ENCODE measurements around the gene ATXN1.
"Not testable (repeated sequence)": the region's sequence is repeated elsewhere in the genome, so short reads cannot be mapped to it uniquely, and the experiment has no call there.

Gene ATXN1

DNA sequence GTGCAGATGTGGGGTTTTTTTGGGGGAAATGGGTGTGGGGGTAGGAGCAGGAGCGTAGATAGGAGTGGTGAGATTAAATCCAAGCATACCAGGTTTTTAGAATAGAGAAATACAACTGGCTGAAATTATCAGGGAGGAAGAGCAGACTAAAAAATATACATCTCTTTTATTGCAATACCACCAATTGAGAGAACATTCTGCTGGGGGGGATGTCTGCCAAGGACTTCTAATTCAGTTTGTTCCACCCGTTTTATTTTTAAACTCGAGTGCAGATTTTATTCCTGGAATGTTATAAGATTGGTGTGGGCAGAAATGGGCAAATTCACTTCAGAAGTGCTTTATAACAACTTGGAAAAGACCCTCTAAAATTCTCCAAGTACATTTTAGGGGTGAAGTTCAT lies 330.2 kb downstream of the ATXN1 start:
- no peak for DNase-seq

DNA sequence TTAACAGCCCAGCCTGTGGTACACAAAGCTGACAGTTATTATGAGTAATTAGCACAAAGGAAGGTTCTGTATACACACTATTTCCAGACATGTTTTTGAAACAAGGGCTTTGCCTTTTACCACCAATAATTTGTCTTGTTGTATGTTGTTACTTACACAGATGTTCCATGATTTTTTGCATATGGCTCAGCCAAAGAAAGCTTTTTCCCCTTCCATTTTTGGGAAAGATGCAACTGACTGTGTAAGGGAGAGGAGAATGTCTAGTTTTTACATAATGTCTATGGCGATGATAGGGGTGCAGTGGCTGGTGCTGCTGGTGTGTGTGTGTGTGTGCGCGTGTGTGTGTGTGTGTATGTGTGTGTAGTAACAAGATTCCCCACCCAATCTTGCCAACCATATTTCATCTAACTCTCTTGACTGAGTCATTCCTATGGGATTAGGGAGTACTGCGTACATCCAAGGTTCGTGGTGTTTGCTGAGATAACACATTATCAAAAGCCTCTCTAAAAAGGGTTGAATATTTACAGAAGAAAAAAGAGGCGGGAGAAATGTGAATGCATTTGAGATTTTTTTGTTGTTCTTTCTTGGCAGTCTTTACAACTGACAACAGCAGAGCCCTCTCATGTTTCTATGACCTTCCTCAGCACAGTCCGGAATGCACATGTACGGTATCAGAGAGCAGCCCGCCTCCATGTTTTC lies 330.7 kb downstream of the ATXN1 start:
- no peak for DNase-seq

DNA sequence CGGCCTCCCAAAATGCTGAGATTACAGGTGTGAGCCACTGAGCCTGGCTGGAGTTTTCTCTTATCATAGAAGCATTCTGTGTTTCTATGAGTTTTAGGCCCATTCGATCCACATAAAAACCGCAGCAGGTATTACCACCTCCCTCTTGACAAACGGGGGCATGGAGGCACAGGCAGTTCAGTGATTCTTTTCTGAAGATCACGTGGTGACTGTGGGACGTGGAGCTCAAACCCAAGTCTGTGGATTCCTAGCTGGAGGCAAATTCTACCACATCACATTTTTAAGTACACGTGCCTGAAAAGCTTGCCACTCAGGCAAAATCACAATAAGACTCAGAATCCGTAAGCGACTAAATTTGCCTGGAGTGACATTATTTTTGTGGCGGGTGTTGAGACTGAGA lies 331.6 kb downstream of the ATXN1 start:
- no peak for DNase-seq

- DNase-seq: no peak
These were observed 334.1 kb downstream of the ATXN1 start for GRCh38 chr6:16427124-16427523.

GRCh38 chr6:16425881-16426615 lies 335.2 kb downstream of the ATXN1 start:
- no peak for DNase-seq

- no peak for DNase-seq
These were observed 339.7 kb downstream of the ATXN1 start for GRCh38 chr6:16421462-16421960.

- DNase-seq: no peak
These were observed 340.4 kb downstream of the ATXN1 start for GRCh38 chr6:16420715-16421461.

- no peak for DNase-seq
These were observed 340.9 kb downstream of the ATXN1 start for GRCh38 chr6:16420337-16420714.

DNA sequence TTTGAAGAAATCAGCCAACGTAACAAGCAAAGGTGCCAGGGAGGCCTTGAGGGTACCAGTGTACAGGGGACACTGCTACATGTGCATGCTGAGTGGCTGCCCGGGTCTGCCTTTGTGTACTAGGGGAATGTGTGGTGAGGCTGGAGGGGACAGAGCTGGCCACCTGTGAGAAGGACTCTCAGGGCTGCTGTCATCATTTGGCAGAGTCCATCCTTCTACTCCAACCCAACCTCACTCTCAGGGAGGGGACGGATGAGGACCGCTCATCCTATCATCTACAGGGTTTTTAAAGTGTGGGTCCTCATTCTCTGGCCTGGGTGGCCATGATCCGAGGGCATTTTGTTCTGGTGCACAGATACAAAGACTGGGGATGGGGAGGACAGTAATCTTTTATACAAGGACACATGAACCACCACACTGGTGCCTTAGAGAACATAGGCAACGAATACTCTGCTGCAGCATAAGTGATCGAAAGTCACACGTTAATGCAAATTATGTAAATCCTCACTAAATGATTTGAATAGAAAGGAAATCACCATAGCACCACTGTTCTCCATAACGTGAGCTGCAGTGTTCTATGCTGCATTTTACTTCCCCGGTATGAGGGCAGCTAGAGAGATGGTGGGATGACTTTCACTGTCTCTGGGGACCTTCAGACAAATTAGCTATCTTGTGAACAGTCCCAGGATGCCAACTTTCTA lies 341.5 kb downstream of the ATXN1 start:
- DNase-seq: no peak

DNA sequence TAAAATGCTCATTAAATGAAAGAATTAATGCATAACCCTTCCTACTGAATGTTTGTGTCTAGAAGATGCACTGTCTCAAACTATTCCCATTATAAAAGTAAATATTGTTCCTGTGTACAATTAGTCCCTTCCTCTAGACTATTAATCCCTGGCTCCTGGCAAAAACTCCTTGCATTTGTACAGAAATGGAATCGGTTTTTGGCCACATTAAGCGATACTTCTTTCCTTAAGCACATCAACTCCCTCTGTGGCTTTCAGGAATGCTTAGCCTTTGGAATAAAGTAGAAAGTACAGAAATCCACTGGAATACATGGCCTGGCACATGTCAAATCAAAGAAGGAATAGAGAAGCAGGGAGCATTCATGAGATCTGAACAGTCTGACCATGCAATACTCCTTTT lies 343.1 kb downstream of the ATXN1 start:
- DNase-seq: no peak

- DNase-seq: no peak
These were observed 345.6 kb downstream of the ATXN1 start for GRCh38 chr6:16415677-16416076.

- no peak for DNase-seq
These were observed 347.1 kb downstream of the ATXN1 start for GRCh38 chr6:16414205-16414604.

DNA sequence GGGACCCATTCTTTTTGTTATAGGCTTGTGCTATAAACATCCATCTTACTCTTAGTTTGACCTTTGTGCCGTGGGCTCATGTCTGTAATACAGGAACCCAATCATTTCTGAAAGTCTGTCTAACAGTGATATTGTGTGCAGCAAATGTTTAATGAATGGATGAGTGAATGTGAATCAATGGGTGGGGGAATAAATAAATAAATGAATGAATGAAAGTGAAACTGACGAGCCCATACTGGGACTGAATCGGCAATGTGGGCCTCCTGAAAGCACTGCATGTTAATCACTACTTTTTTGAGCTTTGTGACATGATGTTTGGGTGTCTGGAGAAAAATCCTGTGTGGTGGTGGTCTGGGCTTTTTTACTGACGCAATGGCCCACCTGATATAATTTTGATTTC lies 347.9 kb downstream of the ATXN1 start:
- DNase-seq: no peak

DNA sequence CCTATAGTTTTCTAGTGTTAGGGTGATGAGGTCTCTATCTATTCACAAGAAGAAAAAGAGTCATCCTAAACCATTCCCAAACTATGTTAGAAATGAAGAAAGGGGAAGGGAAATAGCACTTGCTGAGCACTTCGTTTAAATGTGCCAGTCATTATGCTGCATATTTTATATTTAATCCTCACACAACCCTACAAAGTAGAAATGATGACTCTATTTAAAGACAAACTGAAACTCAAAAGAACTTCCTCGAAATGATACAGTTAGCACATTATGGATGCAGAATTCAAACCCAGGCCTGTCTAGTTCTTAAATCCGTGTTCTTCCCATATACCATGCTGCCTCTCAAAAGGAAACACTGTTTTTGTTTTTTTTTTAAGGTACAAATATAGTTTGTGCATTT lies 348.3 kb downstream of the ATXN1 start:
- no peak for DNase-seq

GRCh38 chr6:16412171-16412570 lies 349.1 kb downstream of the ATXN1 start:
- no peak for DNase-seq

- no peak for DNase-seq
These were observed 351.5 kb downstream of the ATXN1 start for GRCh38 chr6:16409531-16410441.

DNA sequence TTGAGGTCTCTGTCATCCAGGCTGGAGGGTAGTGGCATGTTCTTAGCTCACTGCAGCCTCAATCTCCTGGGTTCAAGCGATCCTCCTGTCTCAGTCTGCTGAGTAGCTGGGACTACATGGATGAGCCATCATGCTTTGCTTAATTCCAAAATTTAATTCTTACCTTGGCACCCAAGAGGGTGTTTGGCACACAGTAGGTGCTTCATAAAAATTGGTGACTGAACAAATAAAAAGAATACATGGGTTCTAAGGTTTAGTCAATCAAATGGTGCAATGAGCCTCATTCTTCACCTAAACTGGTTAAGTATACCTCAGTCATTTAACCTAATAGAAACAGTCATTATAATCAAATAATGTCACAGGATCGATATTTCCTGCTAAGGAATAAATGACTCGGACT lies 352.5 kb downstream of the ATXN1 start:
- DNase-seq: no peak

- no peak for DNase-seq
These were observed 354.3 kb downstream of the ATXN1 start for GRCh38 chr6:16406966-16407365.

GRCh38 chr6:16406538-16406937 lies 354.7 kb downstream of the ATXN1 start:
- not testable (repeated sequence) for DNase-seq

DNA sequence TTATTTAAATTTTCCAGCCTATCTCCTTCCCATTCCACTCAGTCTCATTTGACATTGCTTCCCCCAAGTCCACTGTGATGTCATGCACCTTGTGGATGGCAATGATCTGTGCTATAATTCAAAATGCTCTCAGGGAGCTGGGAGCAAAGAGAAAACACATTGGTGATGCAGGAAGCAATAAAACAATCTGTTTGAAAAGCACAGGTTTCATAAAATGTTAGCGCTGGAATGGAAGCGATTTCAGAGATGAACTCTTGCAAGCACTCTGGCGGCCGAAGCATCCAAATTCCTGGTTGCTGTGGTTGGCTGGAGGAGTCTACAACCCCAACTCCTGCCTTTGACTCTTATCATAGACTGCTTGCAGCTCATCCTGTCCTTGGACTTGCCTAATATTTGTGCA lies 355.9 kb downstream of the ATXN1 start:
- DNase-seq: no peak

DNA sequence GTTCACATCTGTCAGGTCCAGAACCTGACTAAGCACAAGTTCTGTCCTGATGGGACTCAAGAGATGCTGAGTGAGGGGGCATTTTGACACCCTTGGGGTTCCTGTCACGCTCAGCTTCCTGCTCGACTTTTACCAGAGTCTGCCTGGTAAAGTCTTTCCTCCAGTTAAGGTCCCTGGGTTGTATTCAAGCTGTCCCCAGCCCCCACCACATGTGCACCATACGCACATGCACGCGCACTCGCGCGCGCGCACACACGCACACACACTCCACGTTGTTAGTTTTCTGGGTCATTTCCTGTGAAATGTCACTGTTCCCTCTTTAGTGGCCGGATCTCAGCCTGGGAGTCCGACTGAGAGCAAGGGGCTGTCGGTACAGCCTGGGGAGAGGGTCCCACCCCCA lies 356.8 kb downstream of the ATXN1 start:
- DNase-seq: no peak

DNA sequence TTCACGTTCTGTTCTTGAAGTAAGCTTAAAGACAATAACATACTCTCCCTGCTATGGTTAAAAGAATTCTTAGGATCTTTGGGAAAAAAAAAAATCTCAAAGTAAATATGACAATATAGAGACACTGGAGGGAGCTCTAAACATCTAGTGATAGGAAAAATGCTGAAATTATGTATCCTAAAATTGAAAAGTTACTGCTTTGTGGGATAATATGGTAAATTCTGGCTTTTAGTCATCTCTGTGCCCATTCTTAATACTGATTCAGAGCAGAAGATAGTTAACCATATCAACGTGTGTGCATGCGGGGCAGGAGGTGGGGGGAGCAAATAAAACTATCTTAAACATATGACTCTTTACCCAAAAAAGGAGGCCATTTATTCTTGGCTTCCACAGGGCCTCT lies 357.4 kb downstream of the ATXN1 start:
- DNase-seq: no peak
